NCI-H345 treated with DMSO at 0.1 percent for 48 hours (cell line): ENCODE measurements around the gene ZNF423.

ENCODE experiments used
- DNase-seq: peaks from one replicate; lab custom pipeline; 2025; ENCODE audit not compliant: unreplicated experiment; lab: John Stamatoyannopoulos, UW

Gene ZNF423

GRCh38 chr16:49631187-49632041 is 224.5 kb downstream of the ZNF423 start:
- no peak for DNase-seq

GRCh38 chr16:49630783-49631182 is 225.1 kb downstream of the ZNF423 start:
- no peak for DNase-seq

- DNase-seq, result no peak
These were observed 226.1 kb downstream of the ZNF423 start for GRCh38 chr16:49629851-49630250.

- no peak for DNase-seq
These were observed 227.8 kb downstream of the ZNF423 start for GRCh38 chr16:49628148-49628547.

GRCh38 chr16:49625311-49626065 is 230.4 kb downstream of the ZNF423 start:
- DNase-seq, result no peak

- DNase-seq, result no peak
These were observed 232.2 kb downstream of the ZNF423 start for GRCh38 chr16:49623501-49624266.

GRCh38 chr16:49622421-49623402 is 233.2 kb downstream of the ZNF423 start:
- no peak for DNase-seq

- DNase-seq, result no peak
These were observed 233.9 kb downstream of the ZNF423 start for GRCh38 chr16:49622084-49622390.

GRCh38 chr16:49621241-49622083 is 234.4 kb downstream of the ZNF423 start:
- DNase-seq, result no peak

- no peak for DNase-seq
These were observed 235.1 kb downstream of the ZNF423 start for GRCh38 chr16:49620869-49621240.

- DNase-seq, result no peak
These were observed 235.6 kb downstream of the ZNF423 start for GRCh38 chr16:49620158-49620868.

- DNase-seq, result no peak
These were observed 236.1 kb downstream of the ZNF423 start for GRCh38 chr16:49619811-49620157.

GRCh38 chr16:49618955-49619354 is 237.0 kb downstream of the ZNF423 start:
- DNase-seq, result no peak

- DNase-seq, result no peak
These were observed 238.1 kb downstream of the ZNF423 start for GRCh38 chr16:49617710-49618330.

GRCh38 chr16:49617016-49617629 is 238.8 kb downstream of the ZNF423 start:
- DNase-seq, result no peak

- DNase-seq, result no peak
These were observed 240.3 kb downstream of the ZNF423 start for GRCh38 chr16:49615576-49615975.

- no peak for DNase-seq
These were observed 244.9 kb downstream of the ZNF423 start for GRCh38 chr16:49610983-49611382.

GRCh38 chr16:49608779-49609178 is 247.1 kb downstream of the ZNF423 start:
- DNase-seq, result no peak
